HepG2 (cell line): ENCODE data around the gene CCDC88C. TPM values are rescaled to one million over a fixed set of nuclear protein-coding genes. Genes with fewer than 3 reads are reported as not detected.
"Not testable (repeated sequence)": the region's sequence is repeated elsewhere in the genome, so short reads cannot be mapped to it uniquely, and the experiment has no call there.

Source experiments
- ATAC-seq: fragments of 200-7000 bp; cut with Tn5 transposase; 3 replicates; pipeline ENCODE4 v1.9.1; 2020; ENCODE audit warnings: mild to moderate bottlenecking, moderate library complexity
- BruUV-seq: library from RNA; stranded (reverse); fragments of 400-500 nt; replicated peaks from 2 replicates; lab custom pipeline; 2021; lab: Mats Ljungman, UMichigan
- CTCF ChIA-PET: fragments of 300-600 bp; formaldehyde crosslinking; extraction: SDS; loops from one replicate; lab custom pipeline; 2021; ENCODE audit warnings: low total read pairs, inconsistent platforms, low intra/inter-chr PET ratio; lab: Yijun Ruan, JAX
- POLR2A ChIA-PET: fragments of 350-600 bp; sonication (Branson Sonifier 250); formaldehyde crosslinking; loops from one replicate; lab custom pipeline; 2020; ENCODE audit warnings: antibody characterized with exemption, inconsistent platforms; lab: Yijun Ruan, JAX
- DNase-seq: peaks from one replicate; pipeline ENCODE4 v3.0.0-alpha.2; 2015; ENCODE audit warnings: low spot score
- FAIRE-seq: peaks from 3 replicates; lab custom pipeline; 2011; peaks lifted over from hg19 to GRCh38; lab: Jason Lieb, UNC
- H2AFZ ChIP-seq: one replicate; pipeline ENCODE4 v1.6.1; 2011; ENCODE audit warnings: low read length, inconsistent platforms
- H3K27ac ChIP-seq: fragments of 300-600 bp; 3 replicates; pipeline ENCODE4 v1.8.0; 2011; ENCODE audit warnings: mixed run types, mild to moderate bottlenecking, mixed read lengths, low read length, inconsistent platforms; ENCODE audit not compliant: insufficient read depth; ENCODE audit errors: extremely low read length
- H3K27me3 ChIP-seq, 2 experiments: fragments of 200-600 bp in 1 of 2; 2 replicates in 1 of 2; 3 replicates in 1 of 2; pipeline versions ENCODE4 v1.6.0 to v1.8.0; 2011; ENCODE audit warnings: low read length in 2 of 2, mild to moderate bottlenecking in 2 of 2, moderate library complexity in 2 of 2, inconsistent platforms in 1 of 2; ENCODE audit not compliant: insufficient read depth in 2 of 2, control insufficient read depth in 1 of 2
- H3K36me3 ChIP-seq, 2 experiments: fragments of 200-600 bp in 1 of 2; replicated peaks in 1 of 2; 2 replicates in 1 of 2; 3 replicates in 1 of 2; pipeline versions ENCODE4 v1.5.1 to v1.8.0; 2011; ENCODE audit warnings: low read length in 2 of 2, inconsistent platforms in 1 of 2; ENCODE audit not compliant: insufficient read depth in 2 of 2, control insufficient read depth in 1 of 2
- H3K4me1 ChIP-seq: 2 replicates; pipeline ENCODE4 v1.5.1; 2012; ENCODE audit warnings: low read length, inconsistent platforms; ENCODE audit not compliant: insufficient read depth
- H3K4me2 ChIP-seq: 2 replicates; pipeline ENCODE4 v1.6.0; 2011; ENCODE audit warnings: low read depth, low read length, inconsistent platforms
- H3K4me3 ChIP-seq, 3 experiments: fragments of 200-600 bp in 1 of 3; sonication (generic), shearing (Covaris generic) in 1 of 3; replicated peaks in 1 of 3; 2 replicates each; pipeline ENCODE4 v1.5.1; 2011 to 2016; ENCODE audit warnings: low read length in 3 of 3, inconsistent platforms in 2 of 3, low read depth in 2 of 3, mild to moderate bottlenecking in 2 of 3, control low read depth in 1 of 3, mixed read lengths in 1 of 3; ENCODE audit not compliant: insufficient read depth in 1 of 3
- H3K79me2 ChIP-seq: one replicate; pipeline ENCODE4 v1.6.1; 2011; ENCODE audit warnings: low read length, inconsistent platforms; ENCODE audit not compliant: insufficient read depth
- H3K9ac ChIP-seq: 2 replicates; pipeline ENCODE4 v1.6.0; 2011; ENCODE audit warnings: mild to moderate bottlenecking, low read depth, low read length, inconsistent platforms; ENCODE audit not compliant: insufficient read depth
- H3K9me3 ChIP-seq: 2 replicates; pipeline ENCODE4 v1.5.1; 2012; ENCODE audit warnings: mild to moderate bottlenecking, low read length
- H4K20me1 ChIP-seq: 2 replicates; pipeline ENCODE4 v1.6.0; 2011; ENCODE audit warnings: inconsistent platforms, mild to moderate bottlenecking, low read length, moderate library complexity; ENCODE audit not compliant: insufficient read depth
- GLI4 ChIP-seq: sonication (generic); formaldehyde crosslinking; IDR thresholded peaks from 2 replicates; pipeline ENCODE4 v1.5.1; 2020; ENCODE audit warnings: missing genetic modification reagents, mild to moderate bottlenecking, moderate library complexity, borderline replicate concordance
- JUND ChIP-seq: sonication (generic); formaldehyde crosslinking; IDR thresholded peaks from 2 replicates; pipeline ENCODE4 v1.8.0; 2022; ENCODE audit warnings: mild to moderate bottlenecking, missing genetic modification reagents
- MTA3 ChIP-seq: sonication (generic); formaldehyde crosslinking; IDR thresholded peaks from 2 replicates; pipeline ENCODE4 v1.4.0; 2020; ENCODE audit warnings: missing genetic modification reagents
- PITX1 ChIP-seq: sonication (generic); formaldehyde crosslinking; IDR thresholded peaks from 2 replicates; pipeline ENCODE4 v1.5.1; 2020; ENCODE audit warnings: mild to moderate bottlenecking, missing genetic modification reagents
- SRF ChIP-seq: IDR thresholded peaks from 2 replicates; pipeline ENCODE4 v1.6.1; 2011; ENCODE audit warnings: mild to moderate bottlenecking, low read depth, low read length, moderate library complexity
- ZNF546 ChIP-seq: sonication (generic); formaldehyde crosslinking; conservative IDR thresholded peaks from 2 replicates; pipeline ENCODE4 v1.8.1; 2023; ENCODE audit warnings: mild to moderate bottlenecking, missing genetic modification reagents
- ZNF557 ChIP-seq: sonication (generic); formaldehyde crosslinking; IDR thresholded peaks from 2 replicates; pipeline ENCODE4 v1.4.0; 2020; ENCODE audit warnings: missing genetic modification reagents
- ZNF782 ChIP-seq: sonication (generic); formaldehyde crosslinking; IDR thresholded peaks from 2 replicates; pipeline ENCODE4 v1.4.0; 2020; ENCODE audit warnings: missing genetic modification reagents, mild to moderate bottlenecking, borderline replicate concordance
- WGBS: methylation state at CpG from one replicate; pipeline ENCODE4 v1.1.6; 2017; ENCODE audit warnings: low lambda C conversion rate; 5-methylcytosine and 5-hydroxymethylcytosine counted together
- in situ Hi-C: cut with HindIII; loops from 2 replicates; pipeline ENCODE4 v1.10.0; 2017; ENCODE audit warnings: low pct_unique_long_range_greater_than_20kb; ENCODE audit not compliant: extremely low pct_ligation_motif_present
- intact Hi-C: fragments of 100-400 bp; cut with micrococcal nuclease; formaldehyde crosslinking; loops from one replicate; pipeline ENCODE4 v1.10.0; 2022; ENCODE audit not compliant: unreplicated experiment
- polyA plus RNA-seq, 8 experiments: library from polyadenylated mRNA; depleted of rRNA in 3 of 8; stranded (reverse) in 7 of 8; unstranded in 1 of 8; fragments of >200 nt; fragmentation: Illumina TruSeq in 4 of 8; extraction: Trizol in 4 of 8; gene quantifications; 2 replicates each; pipeline versions ENCODE4 v1.2.1 to v1.2.3, GENCODE V29; 2011 to 2016; ENCODE audit warnings: low read depth in 4 of 8, missing spikeins in 1 of 8, mixed read lengths in 1 of 8; ENCODE audit not compliant: insufficient read depth in 1 of 8
- total RNA-seq, 5 experiments: library from RNA; depleted of rRNA; stranded (reverse); fragments of >200 nt; fragmentation: Illumina TruSeq; extraction: Trizol; gene quantifications; 2 replicates each; pipeline ENCODE4 v1.2.3, GENCODE V29; 2016; ENCODE audit warnings: low read depth in 1 of 5
- TF ChIP-seq, protein P1 (sequence below): sonication (generic); formaldehyde crosslinking; IDR thresholded peaks from 2 replicates; pipeline ENCODE4 v1.4.0; 2020; ENCODE audit warnings: missing genetic modification reagents, borderline replicate concordance
- TF ChIP-seq, protein P2 (sequence below): sonication (generic); formaldehyde crosslinking; IDR thresholded peaks from 2 replicates; pipeline ENCODE4 v1.8.1; 2023; ENCODE audit warnings: missing genetic modification reagents, mild to moderate bottlenecking, borderline replicate concordance

Gene CCDC88C
- total and polyA plus RNA-seq, 2 of the 13 experiments (the other 11 are each of a cell fraction or from before 2014, with no cell fraction given), result 3.6 to 11.7 TPM

DNA sequence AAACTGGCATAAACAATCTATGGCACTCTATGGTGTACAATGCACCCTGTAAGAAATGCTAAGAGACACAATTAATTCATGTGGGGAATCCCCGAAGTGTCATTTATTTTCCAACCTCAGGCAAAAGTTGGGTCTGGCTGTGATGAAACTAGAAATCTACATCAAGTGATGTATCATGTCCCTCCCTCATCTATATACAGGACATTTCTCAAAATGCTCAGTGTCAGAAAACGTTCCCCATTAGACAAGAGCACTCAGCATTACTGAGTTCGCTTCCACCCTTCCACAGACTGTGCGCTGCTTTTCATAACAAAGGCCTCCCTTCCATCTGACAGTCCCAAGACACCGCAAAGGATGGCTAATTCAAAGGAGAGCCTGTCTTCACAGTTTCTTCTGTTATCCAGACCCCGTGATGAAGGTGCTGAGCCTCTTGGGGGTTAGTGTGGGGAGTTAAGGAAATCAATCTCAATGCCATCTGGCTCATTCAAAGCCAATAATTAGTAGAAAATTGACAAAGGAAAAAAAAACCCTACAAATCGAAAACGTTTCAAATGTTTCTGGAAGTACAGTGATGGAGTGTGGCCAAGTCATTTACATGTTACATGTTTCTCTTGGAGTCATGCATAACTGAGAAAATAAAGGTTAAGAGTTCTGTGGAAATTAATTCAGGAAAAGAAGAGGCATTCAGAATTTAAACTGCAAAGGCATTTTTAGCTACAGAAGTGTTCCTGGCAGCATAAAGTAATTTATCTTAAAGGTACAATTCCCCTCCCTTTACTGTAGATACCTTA, 7.5 kb downstream of the CCDC88C start:
- no peaks in the 10 kb centered on the region; a peak in 1 of 5 replicates for H3K27me3 ChIP-seq
- WGBS, result 93% methylated on average over 8 of the region's 8 CpGs
- peaks cover 28% of the 10 kb centered on the region for H3K79me2 ChIP-seq
- no peak for FAIRE-seq
- no peaks in the 10 kb centered on the region for H3K9me3 ChIP-seq
- H2AFZ ChIP-seq, result no peak overlapping the region
- TF ChIP-seq, protein P1, sequence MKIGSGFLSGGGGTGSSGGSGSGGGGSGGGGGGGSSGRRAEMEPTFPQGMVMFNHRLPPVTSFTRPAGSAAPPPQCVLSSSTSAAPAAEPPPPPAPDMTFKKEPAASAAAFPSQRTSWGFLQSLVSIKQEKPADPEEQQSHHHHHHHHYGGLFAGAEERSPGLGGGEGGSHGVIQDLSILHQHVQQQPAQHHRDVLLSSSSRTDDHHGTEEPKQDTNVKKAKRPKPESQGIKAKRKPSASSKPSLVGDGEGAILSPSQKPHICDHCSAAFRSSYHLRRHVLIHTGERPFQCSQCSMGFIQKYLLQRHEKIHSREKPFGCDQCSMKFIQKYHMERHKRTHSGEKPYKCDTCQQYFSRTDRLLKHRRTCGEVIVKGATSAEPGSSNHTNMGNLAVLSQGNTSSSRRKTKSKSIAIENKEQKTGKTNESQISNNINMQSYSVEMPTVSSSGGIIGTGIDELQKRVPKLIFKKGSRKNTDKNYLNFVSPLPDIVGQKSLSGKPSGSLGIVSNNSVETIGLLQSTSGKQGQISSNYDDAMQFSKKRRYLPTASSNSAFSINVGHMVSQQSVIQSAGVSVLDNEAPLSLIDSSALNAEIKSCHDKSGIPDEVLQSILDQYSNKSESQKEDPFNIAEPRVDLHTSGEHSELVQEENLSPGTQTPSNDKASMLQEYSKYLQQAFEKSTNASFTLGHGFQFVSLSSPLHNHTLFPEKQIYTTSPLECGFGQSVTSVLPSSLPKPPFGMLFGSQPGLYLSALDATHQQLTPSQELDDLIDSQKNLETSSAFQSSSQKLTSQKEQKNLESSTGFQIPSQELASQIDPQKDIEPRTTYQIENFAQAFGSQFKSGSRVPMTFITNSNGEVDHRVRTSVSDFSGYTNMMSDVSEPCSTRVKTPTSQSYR (CRISPR knock-in tag), result no peak
- TF ChIP-seq GLI4 (no peak), ZNF557 (CRISPR knock-in tag) (no peak), ZNF782 (CRISPR knock-in tag) (no peak), SRF (no peak), MTA3 (CRISPR knock-in tag) (no peak), JUND (no peak), PITX1 (CRISPR knock-in tag) (no peak), ZNF546 (CRISPR knock-in tag) (no peak)
- TF ChIP-seq, protein P2, sequence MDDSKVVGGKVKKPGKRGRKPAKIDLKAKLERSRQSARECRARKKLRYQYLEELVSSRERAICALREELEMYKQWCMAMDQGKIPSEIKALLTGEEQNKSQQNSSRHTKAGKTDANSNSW (CRISPR knock-in tag), result no peak
- no peak overlapping the region for H3K4me3 ChIP-seq
- H3K36me3 ChIP-seq, result peaks cover 6 to 8% of the 10 kb centered on the region in 2 experiments; a peak in 3 of 5 replicates
- no TSS peak for BruUV-seq
- H3K4me2 ChIP-seq, result no peak overlapping the region
- in situ Hi-C loops, result no loop called here
- intact Hi-C loops, result no loop called here
- no peak overlapping the region for H3K27ac ChIP-seq
- ATAC-seq, result no peak
- ChIA-PET POLR2A (no interaction called here), CTCF (no interaction called here)
- DNase-seq, result no peak
- peaks cover 36% of the 10 kb centered on the region for H3K4me1 ChIP-seq
- H3K9ac ChIP-seq, result no peak overlapping the region
- H4K20me1 ChIP-seq, result no peaks in the 10 kb centered on the region; the same call in 1 of the 2 replicates

DNA sequence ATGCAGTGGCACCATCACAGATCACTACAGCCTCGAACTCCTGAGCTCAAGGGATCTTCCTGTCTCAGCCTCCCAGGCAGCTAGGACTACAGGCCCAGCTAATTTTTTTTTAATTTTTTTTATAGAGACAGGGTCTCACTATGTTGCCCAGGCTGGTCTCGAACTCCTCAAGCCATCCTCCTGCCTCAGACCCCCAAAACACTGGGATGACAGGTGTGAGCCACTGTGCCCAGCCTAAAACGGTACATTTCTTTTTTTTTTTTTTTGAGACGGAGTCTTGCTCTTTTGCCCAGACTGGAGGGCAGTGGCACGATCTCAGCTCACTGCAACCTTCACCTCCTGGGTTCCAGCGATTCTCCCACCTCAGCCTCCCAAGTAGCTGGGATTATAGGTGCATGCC, 8.4 kb downstream of the CCDC88C start:
- H3K79me2 ChIP-seq, result peaks cover 28% of the 10 kb centered on the region
- 93% methylated on average over 6 of the region's 6 CpGs for WGBS
- not testable (repeated sequence) for FAIRE-seq

More for the DNA sequence above, 8.4 kb downstream of the CCDC88C start:
- H4K20me1 ChIP-seq, in situ Hi-C loops, H3K4me3 ChIP-seq, H3K4me2 ChIP-seq, H3K27ac ChIP-seq, intact Hi-C loops, POLR2A ChIA-PET, CTCF ChIA-PET, BruUV-seq, H3K36me3 ChIP-seq, H3K9me3 ChIP-seq, H2AFZ ChIP-seq, H3K9ac ChIP-seq, ATAC-seq, DNase-seq, H3K27me3 ChIP-seq: not testable (repeated sequence)
- H3K4me1 ChIP-seq, result peaks cover 27% of the 10 kb centered on the region
